Measurements from ENCODE around the gene MRPL12. TPM values are rescaled to one million over a fixed set of nuclear protein-coding genes. Genes with fewer than 3 reads are reported as not detected.
A peak's percentile ranks its signal among the peaks of the same experiment; 100 is the strongest.

MRPL12 gene
- total RNA-seq, 1 donor from 2014 or later: 57.7 TPM

- H3K36me3 Mint-ChIP-seq (ENCODE audit: unreplicated experiment): no peaks in the 10 kb centered on the region
- DNase-seq: no peak
- H3K4me3 Mint-ChIP-seq (ENCODE audit: unreplicated experiment): no peak overlapping the region
- H3K9me3 Mint-ChIP-seq (ENCODE audit: unreplicated experiment): peaks cover 11% of the 10 kb centered on the region
- peaks cover 5% of the 10 kb centered on the region for H3K27me3 Mint-ChIP-seq (ENCODE audit: unreplicated experiment)
- H3K27ac Mint-ChIP-seq (ENCODE audit: unreplicated experiment): no peak overlapping the region
- peaks cover 12% of the 10 kb centered on the region for H3K4me1 Mint-ChIP-seq (ENCODE audit: low read depth, unreplicated experiment)
- TF ChIP-seq CTCF (IDR thresholded peaks at IDR 0.05; ENCODE audit: partially characterized antibody, unreplicated experiment): no peak
These were observed 3.1 kb downstream of the MRPL12 start for GRCh38 chr17:81706232-81706611.

- H3K27ac Mint-ChIP-seq (ENCODE audit: unreplicated experiment): peak overlapping the region; percentile 64
- H3K4me3 Mint-ChIP-seq (ENCODE audit: unreplicated experiment): no peak overlapping the region
- H3K36me3 Mint-ChIP-seq (ENCODE audit: unreplicated experiment): no peaks in the 10 kb centered on the region
- peaks cover 11% of the 10 kb centered on the region for H3K9me3 Mint-ChIP-seq (ENCODE audit: unreplicated experiment)
- H3K27me3 Mint-ChIP-seq (ENCODE audit: unreplicated experiment): peaks cover 5% of the 10 kb centered on the region
- TF ChIP-seq CTCF (IDR thresholded peaks at IDR 0.05; ENCODE audit: partially characterized antibody, unreplicated experiment): no peak
- no peak for DNase-seq
- peaks cover 12% of the 10 kb centered on the region for H3K4me1 Mint-ChIP-seq (ENCODE audit: low read depth, unreplicated experiment)
These were observed 3.8 kb downstream of the MRPL12 start for GRCh38 chr17:81706757-81707624.

- Mint-ChIP-seq H3K27me3 (ENCODE audit: unreplicated experiment) (peaks cover 9% of the 10 kb centered on the region), H3K27ac (ENCODE audit: unreplicated experiment) (no peak overlapping the region), H3K9me3 (ENCODE audit: unreplicated experiment) (peaks cover 8% of the 10 kb centered on the region), H3K4me1 (ENCODE audit: low read depth, unreplicated experiment) (peaks cover 10% of the 10 kb centered on the region), H3K4me3 (ENCODE audit: unreplicated experiment) (no peak overlapping the region), H3K36me3 (ENCODE audit: unreplicated experiment) (no peaks in the 10 kb centered on the region)
- no peak for TF ChIP-seq CTCF (IDR thresholded peaks at IDR 0.05; ENCODE audit: partially characterized antibody, unreplicated experiment)
- DNase-seq: no peak
These were observed 4.8 kb downstream of the MRPL12 start for GRCh38 chr17:81707725-81708646.

- Mint-ChIP-seq H3K4me1 (ENCODE audit: low read depth, unreplicated experiment) (peaks cover 10% of the 10 kb centered on the region), H3K9me3 (ENCODE audit: unreplicated experiment) (peaks cover 10% of the 10 kb centered on the region), H3K4me3 (ENCODE audit: unreplicated experiment) (no peak overlapping the region), H3K36me3 (ENCODE audit: unreplicated experiment) (no peaks in the 10 kb centered on the region), H3K27ac (ENCODE audit: unreplicated experiment) (peak overlapping the region; percentile 8), H3K27me3 (ENCODE audit: unreplicated experiment) (peaks cover 12% of the 10 kb centered on the region)
- no peak for TF ChIP-seq CTCF (IDR thresholded peaks at IDR 0.05; ENCODE audit: partially characterized antibody, unreplicated experiment)
- DNase-seq: no peak
These were observed 5.6 kb downstream of the MRPL12 start for GRCh38 chr17:81708739-81709185.
